Measurements from ENCODE around the gene PDCD4. TPM values are rescaled to one million over a fixed set of nuclear protein-coding genes. Genes with fewer than 3 reads are reported as not detected.

The PDCD4 gene
- total RNA-seq, 4 donors from 2014 or later, result 230 to 445 (median 330) TPM

DNA sequence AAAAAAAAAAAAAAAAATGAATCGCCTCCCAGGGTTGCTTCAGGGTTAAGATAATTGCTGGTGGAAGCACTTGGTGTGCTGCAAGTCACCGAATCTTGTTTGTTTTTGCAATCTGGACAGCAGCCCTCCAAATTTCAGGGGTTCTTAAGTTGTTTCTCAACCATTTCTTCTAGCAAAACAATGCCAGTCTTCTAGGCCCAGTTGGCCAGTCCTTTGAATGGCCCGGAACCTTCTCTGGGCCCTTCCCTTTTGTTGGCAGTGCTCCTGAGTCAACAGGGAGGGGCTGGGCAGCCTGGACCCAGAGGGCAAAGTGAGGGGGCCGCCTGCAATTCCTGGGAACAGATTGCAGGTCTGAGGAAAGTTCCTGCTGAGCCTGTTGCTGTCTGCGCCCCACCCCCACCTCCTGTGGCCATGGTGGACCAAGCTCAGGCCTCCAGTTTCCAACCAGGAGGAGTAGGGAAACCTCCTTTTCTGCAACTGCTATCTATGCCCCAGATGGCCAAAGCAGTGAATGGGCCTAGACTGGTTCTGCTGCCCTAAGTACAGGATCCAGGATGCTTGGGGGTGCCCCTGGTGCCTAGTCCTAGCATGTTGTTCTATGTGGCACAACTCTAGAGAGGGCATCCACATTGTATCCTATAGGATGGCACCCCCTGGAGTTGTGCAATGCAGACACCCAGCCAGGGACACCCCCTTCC lies 31.4 kb upstream of the PDCD4 start:
- no peak for TF ChIP-seq POLR2A (IDR thresholded peaks at IDR 0.05)
- TF ChIP-seq, protein P1, sequence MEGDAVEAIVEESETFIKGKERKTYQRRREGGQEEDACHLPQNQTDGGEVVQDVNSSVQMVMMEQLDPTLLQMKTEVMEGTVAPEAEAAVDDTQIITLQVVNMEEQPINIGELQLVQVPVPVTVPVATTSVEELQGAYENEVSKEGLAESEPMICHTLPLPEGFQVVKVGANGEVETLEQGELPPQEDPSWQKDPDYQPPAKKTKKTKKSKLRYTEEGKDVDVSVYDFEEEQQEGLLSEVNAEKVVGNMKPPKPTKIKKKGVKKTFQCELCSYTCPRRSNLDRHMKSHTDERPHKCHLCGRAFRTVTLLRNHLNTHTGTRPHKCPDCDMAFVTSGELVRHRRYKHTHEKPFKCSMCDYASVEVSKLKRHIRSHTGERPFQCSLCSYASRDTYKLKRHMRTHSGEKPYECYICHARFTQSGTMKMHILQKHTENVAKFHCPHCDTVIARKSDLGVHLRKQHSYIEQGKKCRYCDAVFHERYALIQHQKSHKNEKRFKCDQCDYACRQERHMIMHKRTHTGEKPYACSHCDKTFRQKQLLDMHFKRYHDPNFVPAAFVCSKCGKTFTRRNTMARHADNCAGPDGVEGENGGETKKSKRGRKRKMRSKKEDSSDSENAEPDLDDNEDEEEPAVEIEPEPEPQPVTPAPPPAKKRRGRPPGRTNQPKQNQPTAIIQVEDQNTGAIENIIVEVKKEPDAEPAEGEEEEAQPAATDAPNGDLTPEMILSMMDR (IDR thresholded peaks at IDR 0.05), result no peak
- intact Hi-C loops (cut with DNase I; ENCODE audit: low total_unique reads), result no loop called here
- H3K4me3 ChIP-seq (ENCODE audit: low read depth, poor library complexity, severe bottlenecking), result no peak overlapping the region
- 68 to 69% methylated on average over 5 of the region's 5 CpGs for WGBS, 2 donors
- DNase-seq (ENCODE audit: low spot score in 2 of 2), result peak in 1 of 2 donors; percentile 84

DNA sequence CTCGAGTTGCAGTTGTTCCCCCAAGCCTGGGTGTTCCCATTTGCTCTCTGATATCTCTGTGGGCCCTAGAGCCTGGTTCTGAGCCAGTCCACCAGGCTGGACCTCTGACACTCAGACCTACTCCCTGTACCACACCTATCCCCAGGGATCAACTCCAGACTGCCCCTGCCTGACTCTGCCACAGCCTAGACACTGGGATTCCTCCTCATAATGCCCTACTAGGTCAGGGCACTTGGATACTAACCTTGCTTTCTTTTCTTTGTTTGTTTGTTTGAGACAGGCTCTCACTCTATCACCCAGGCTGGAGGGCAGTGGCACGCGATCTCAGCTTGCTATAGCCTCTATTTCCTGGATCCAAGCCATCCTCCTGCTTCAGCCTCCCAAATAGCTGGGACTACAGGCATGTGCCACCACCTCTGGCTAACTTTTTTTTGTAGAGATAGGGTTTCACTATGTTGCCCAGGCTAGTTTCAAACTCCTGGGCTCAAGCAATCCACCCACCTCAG lies 30.8 kb upstream of the PDCD4 start:
- intact Hi-C loops (cut with DNase I; ENCODE audit: low total_unique reads), result no loop called here
- no peak overlapping the region for H3K4me3 ChIP-seq (ENCODE audit: low read depth, poor library complexity, severe bottlenecking)
- no peak for DNase-seq (ENCODE audit: low spot score in 2 of 2)
- 79 to 81% methylated on average over 3 of the region's 3 CpGs for WGBS, 2 donors
- TF ChIP-seq, protein P1 (IDR thresholded peaks at IDR 0.05), result no peak
- TF ChIP-seq POLR2A (IDR thresholded peaks at IDR 0.05), result no peak

DNA sequence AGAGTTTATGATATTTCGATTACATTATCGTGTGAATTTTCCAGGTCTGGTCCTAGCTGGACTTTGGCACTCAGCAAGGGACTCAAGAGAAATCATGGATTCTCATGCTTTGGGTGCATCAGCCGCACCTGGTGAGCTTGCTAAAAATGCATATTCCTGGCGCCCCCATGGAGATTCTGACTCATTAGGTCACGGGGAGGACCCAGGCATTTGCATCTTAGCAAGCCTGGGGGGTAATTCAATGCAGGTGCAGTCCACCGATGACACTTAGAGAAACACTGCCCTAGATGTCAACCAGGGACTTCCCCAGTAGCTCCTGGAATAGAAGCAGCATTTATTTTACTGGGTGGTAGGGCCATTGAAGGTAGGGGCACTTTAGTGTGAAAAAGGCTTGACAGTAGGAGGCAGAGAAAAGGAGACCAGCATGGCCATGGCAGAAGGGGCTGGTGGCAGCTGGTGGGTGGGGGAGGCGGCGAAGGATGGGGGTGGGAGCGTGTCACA lies 29.9 kb upstream of the PDCD4 start:
- H3K4me3 ChIP-seq (ENCODE audit: low read depth, poor library complexity, severe bottlenecking), result no peak overlapping the region
- DNase-seq (ENCODE audit: low spot score in 2 of 2), result peak in 1 of 2 donors; percentile 58
- 90% methylated on average over 9 of the region's 9 CpGs for WGBS, 2 donors
- TF ChIP-seq, protein P1 (IDR thresholded peaks at IDR 0.05), result no peak
- no peak for TF ChIP-seq POLR2A (IDR thresholded peaks at IDR 0.05)
- intact Hi-C loops (cut with DNase I; ENCODE audit: low total_unique reads), result no loop called here

DNA sequence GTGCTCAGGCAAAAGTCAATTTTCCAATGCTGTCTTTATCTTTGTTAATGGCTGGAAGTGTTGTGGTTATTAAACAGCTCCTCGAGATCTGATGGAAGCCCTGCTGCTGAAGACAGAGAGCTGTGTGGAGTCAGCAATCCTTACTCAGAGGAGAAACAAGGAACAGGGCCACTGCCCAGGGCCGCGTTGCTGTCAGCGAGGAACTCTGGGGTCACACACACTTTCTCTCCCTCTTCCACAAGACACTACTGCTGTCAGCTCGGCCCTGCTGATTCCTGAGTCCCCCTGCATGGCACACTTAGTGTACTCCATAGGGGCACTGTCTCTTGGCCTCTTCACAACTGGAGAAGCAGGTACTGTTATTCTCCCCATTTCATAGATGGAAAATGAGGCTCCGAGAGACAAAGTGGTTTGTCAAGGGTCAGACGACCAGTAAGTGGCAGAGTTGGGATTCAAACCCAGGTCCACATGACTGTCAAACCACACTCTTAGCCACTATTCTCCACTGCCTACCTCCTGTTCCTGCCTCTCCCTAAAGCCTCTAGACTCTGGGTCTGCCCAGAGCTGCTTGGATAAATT lies 29.3 kb upstream of the PDCD4 start:
- no peak overlapping the region for H3K4me3 ChIP-seq (ENCODE audit: low read depth, poor library complexity, severe bottlenecking)
- 71 to 74% methylated on average over 7 of the region's 7 CpGs for WGBS, 2 donors
- intact Hi-C loops (cut with DNase I; ENCODE audit: low total_unique reads), result no loop called here
- DNase-seq (ENCODE audit: low spot score in 2 of 2), result peak in 1 of 2 donors; percentile 74
- TF ChIP-seq, protein P1 (IDR thresholded peaks at IDR 0.05), result no peak

DNA sequence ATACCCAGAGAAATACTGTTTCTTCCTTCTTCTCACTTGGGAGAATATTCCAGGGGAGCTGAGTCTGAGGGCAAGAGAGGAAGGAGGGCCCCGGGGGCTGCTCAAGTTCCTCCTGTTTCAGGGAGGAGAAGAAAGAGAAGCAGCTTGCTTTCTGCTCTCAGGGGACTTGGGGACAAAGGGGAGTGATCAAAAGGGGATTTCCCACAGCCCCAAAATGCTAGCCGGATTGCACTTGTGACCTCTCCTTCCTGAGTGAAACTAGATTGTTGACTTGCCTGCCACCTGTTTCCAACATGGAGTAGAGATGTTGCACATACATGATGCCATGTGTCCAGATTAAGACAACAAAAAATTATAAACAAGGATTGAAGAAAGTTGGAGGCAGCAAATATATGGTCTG lies 28.7 kb upstream of the PDCD4 start:
- intact Hi-C loops (cut with DNase I; ENCODE audit: low total_unique reads), result no loop called here
- WGBS, 2 donors, result 51% methylated on average over 2 of the region's 2 CpGs
- TF ChIP-seq, protein P1 (IDR thresholded peaks at IDR 0.05), result no peak
- TF ChIP-seq POLR2A (IDR thresholded peaks at IDR 0.05), result no peak
- H3K4me3 ChIP-seq (ENCODE audit: low read depth, poor library complexity, severe bottlenecking), result no peak overlapping the region
- peak in 1 of 2 donors; percentile 84 for DNase-seq (ENCODE audit: low spot score in 2 of 2)

Measured in lower leg skin (tissue), 4 donors.